Erythroblast (primary cell): ENCODE data around the gene FBXW7.

Experiments used
- GATA1 ChIP-seq: IDR thresholded peaks from 2 replicates; pipeline ENCODE4 v1.6.1; 2011; ENCODE audit warnings: low read depth, mild to moderate bottlenecking, control low read depth, low read length, moderate library complexity
- POLR2A ChIP-seq: IDR thresholded peaks from 2 replicates; pipeline ENCODE4 v1.6.1; 2011; ENCODE audit warnings: mild to moderate bottlenecking, low read length

GRCh38 chr4:152356428-152357034 is 179.4 kb downstream of the FBXW7 start:
- TF ChIP-seq POLR2A (no peak), GATA1 (no peak)
